Small intestine (tissue), 7 donors: ENCODE results near the gene DDAH1. TPM values are rescaled to one million over a fixed set of nuclear protein-coding genes. Genes with fewer than 3 reads are reported as not detected.

ENCODE experiments used
- DNase-seq, 2 donors: peaks; one replicate each; pipeline versions ENCODE4 v3.0.0 to v3.0.0-alpha.2; 2013
- FAIRE-seq: peaks from 2 replicates; lab custom pipeline; 2012; peaks lifted over from hg19 to GRCh38; lab: Jason Lieb, UNC
- H3K27ac ChIP-seq, 3 donors: one replicate each; pipeline ENCODE4 v1.5.1; 2013; ENCODE audit warnings: low read length in 2 of 3, mild to moderate bottlenecking in 2 of 3, control low read depth in 1 of 3, inconsistent platforms in 1 of 3, low read depth in 1 of 3, moderate library complexity in 1 of 3
- H3K27me3 ChIP-seq, 3 donors: one replicate each; pipeline ENCODE4 v1.6.1; 2013; ENCODE audit warnings: low read length in 3 of 3, inconsistent platforms in 1 of 3; ENCODE audit not compliant: control insufficient read depth in 3 of 3, insufficient read depth in 3 of 3
- H3K36me3 ChIP-seq, 3 donors: one replicate each; pipeline ENCODE4 v1.6.1; 2013; ENCODE audit warnings: low read length in 3 of 3, inconsistent platforms in 1 of 3, low read depth in 1 of 3, mild to moderate bottlenecking in 1 of 3, moderate library complexity in 1 of 3; ENCODE audit not compliant: control insufficient read depth in 3 of 3, insufficient read depth in 2 of 3
- H3K4me1 ChIP-seq, 3 donors: one replicate each; pipeline ENCODE4 v1.6.1; 2013; ENCODE audit warnings: low read length in 2 of 3, inconsistent platforms in 1 of 3, low read depth in 1 of 3, mild to moderate bottlenecking in 1 of 3, moderate library complexity in 1 of 3; ENCODE audit not compliant: control insufficient read depth in 3 of 3, insufficient read depth in 2 of 3
- H3K4me3 ChIP-seq, 3 donors: one replicate each; pipeline ENCODE4 v1.5.1; 2013; ENCODE audit warnings: low read length in 3 of 3, control low read depth in 1 of 3, inconsistent platforms in 1 of 3, low read depth in 1 of 3, mild to moderate bottlenecking in 1 of 3, moderate library complexity in 1 of 3
- H3K9me3 ChIP-seq, 2 donors: one replicate each; pipeline ENCODE4 v1.6.1; 2013; ENCODE audit warnings: low read depth in 1 of 2, low read length in 1 of 2; ENCODE audit not compliant: control insufficient read depth in 2 of 2, insufficient read depth in 1 of 2
- WGBS, 3 donors: extraction: QIAGEN DNeasy Blood & Tissue Kit; methylation state at CpG; one replicate each; pipeline ENCODE4 v1.1.7; 2013; 5-methylcytosine and 5-hydroxymethylcytosine counted together
- polyA plus RNA-seq, 4 donors: library from polyadenylated mRNA; stranded (reverse) in 3 of 4; unstranded in 1 of 4; fragments of 200-250 nt in 3 of 4; fragments of 120-200 nt in 1 of 4; gene quantifications; one replicate each; pipeline versions ENCODE4 v1.2.1 to v1.2.3, GENCODE V29; 2013
- donor health status: healthy with polysubstance abuse.
- donor health status: control.
- donor health status: control.
- donor health status: Bipolar disorder and iron deficiency.
- donor health status: healthy.

Gene DDAH1
- polyA plus RNA-seq, 4 donors = 21.9 to 130 (median 46.7) TPM

DNA sequence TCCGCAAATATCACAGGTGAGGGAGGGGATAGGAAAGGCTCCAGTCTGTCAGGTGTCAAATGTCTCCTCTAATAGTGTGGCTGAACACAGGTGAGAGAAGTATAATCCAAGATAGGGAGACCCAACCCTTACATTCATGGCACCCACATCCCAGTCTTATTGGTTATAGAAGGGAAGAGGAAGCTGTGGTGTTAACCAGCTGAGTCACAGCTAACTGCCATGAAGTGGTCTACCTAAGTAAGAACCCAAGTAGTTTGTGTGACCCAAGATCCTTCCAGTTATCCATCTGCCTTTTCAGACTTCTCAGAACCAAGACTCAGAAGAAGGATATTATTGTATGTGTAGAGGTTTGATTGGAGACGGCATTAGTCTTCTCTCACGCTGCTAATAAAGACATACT lies 37.1 kb downstream of the DDAH1 start:
- FAIRE-seq = no peak
- 91 to 96% (median 95%) methylated on average over 3 of the region's 3 CpGs for WGBS, 3 donors

DNA sequence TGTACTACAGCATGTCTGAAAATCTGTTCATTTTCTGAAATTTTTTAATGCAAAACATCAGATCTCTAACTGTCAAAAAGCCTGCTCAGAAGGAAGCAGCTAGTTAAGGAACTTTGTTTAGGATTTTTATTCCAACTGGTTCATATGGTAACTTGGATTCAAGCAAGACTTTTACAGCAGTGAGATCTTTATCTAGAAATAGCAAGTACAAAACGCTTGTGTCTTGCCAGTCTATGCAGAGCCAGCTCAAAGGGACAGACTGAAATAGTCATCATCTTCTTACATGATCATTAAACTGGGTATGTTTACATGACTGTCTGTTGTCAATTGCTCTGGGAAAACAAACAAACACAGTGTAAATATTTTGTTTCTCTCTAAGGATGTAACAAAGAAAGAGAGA lies 37.6 kb downstream of the DDAH1 start:
- Histone ChIP-seq H3K9me3 (peaks cover 0 to 6% of the 10 kb centered on the region in 2 donors), H3K27ac (no peak overlapping the region), H3K36me3 (peaks cover 0 to 2% (median 0%) of the 10 kb centered on the region in 3 donors), H3K4me3 (no peak overlapping the region), H3K27me3 (no peaks in the 10 kb centered on the region), H3K4me1 (peaks cover 0 to 3% (median 0%) of the 10 kb centered on the region in 3 donors)
- no peak for DNase-seq
- 6 to 19% (median 9%) methylated on average over 1 of the region's 1 CpG for WGBS, 3 donors
- FAIRE-seq = no peak

More for the DNA sequence above, 37.1 kb downstream of the DDAH1 start:
- H3K27me3 ChIP-seq = no peaks in the 10 kb centered on the region
- H3K4me3 ChIP-seq = no peak overlapping the region
- H3K27ac ChIP-seq = no peak overlapping the region
- DNase-seq = no peak
- H3K4me1 ChIP-seq = peaks cover 0 to 3% (median 0%) of the 10 kb centered on the region in 3 donors
- peaks cover 0 to 6% of the 10 kb centered on the region in 2 donors for H3K9me3 ChIP-seq
- H3K36me3 ChIP-seq = peaks cover 0 to 2% (median 0%) of the 10 kb centered on the region in 3 donors

DNA sequence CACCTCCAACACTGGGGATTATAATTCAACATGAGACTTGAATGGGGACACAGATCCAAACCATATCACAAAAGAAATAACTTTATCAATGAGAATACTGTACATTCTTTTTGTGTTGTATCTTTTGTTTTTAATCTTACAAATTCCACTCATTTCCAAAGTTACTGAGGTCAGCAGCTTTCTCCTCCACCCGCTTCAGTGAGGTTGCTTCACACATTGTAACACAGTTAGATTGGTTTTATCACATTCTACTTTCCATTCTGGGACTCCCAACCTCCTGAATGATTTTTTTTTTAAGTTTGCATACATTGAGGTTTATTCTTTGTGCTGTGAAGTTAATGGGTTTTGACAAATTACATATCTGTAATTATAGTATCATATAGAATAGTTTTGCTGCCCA lies 43.8 kb downstream of the DDAH1 start:
- no peak overlapping the region for H3K27ac ChIP-seq
- FAIRE-seq (no peak), DNase-seq (no peak)
- H3K27me3 ChIP-seq = no peaks in the 10 kb centered on the region
- H3K36me3 ChIP-seq = peaks cover 0 to 5% (median 0%) of the 10 kb centered on the region in 3 donors
- H3K4me1 ChIP-seq = no peaks in the 10 kb centered on the region
- 80 to 89% (median 80%) methylated on average over 1 of the region's 1 CpG for WGBS, 3 donors
- H3K9me3 ChIP-seq = peaks cover 0 to 18% of the 10 kb centered on the region in 2 donors
- no peak overlapping the region for H3K4me3 ChIP-seq

DNA sequence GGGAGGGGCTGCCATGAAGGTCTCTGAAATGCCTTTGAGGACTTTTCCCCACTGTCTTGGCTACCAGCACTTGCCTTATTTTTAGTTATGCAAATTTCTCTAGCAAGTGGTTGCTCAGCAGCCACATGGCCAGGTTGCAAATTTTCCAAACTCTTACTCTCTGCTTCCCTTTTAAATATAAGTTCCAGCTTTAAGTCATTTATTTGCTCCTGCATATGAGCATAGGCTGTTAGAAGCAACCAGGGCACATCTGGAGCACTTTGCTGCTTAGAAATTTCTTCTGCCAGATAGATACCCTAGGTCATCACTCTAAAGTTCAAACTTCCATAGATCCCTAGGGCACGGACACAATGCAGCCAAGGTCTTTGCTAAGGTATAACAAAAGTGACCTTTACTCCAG lies 44.8 kb downstream of the DDAH1 start:
- DNase-seq (no peak), FAIRE-seq (no peak)
- Histone ChIP-seq H3K36me3 (peaks cover 0 to 5% (median 0%) of the 10 kb centered on the region in 3 donors), H3K27me3 (no peaks in the 10 kb centered on the region), H3K4me1 (no peaks in the 10 kb centered on the region), H3K27ac (no peak overlapping the region), H3K9me3 (peaks cover 0 to 18% of the 10 kb centered on the region in 2 donors), H3K4me3 (no peak overlapping the region)
- 42 to 92% (median 75%) methylated on average over 1 of the region's 1 CpG for WGBS, 3 donors

DNA sequence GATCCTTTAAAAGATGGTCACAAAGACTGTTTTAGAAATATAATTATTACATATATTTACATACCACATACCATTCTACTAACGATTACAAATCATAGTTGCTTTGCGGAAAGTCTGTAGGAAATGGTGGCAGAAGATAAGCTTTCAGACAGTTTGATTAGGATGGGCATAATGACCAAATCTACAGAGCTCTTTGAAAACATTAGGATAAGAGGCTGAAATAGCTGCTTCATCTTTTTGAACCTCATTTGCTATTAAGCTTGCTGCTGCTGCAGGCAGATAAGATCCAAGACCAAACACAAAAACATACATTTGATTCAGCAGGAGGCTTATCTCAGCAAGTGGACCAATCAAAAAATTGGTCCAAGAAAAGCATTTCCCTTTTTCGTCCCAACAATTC lies 47.1 kb downstream of the DDAH1 start:
- FAIRE-seq = no peak
- WGBS, 3 donors = 75 to 88% (median 83%) methylated on average over 3 of the region's 3 CpGs

DNA sequence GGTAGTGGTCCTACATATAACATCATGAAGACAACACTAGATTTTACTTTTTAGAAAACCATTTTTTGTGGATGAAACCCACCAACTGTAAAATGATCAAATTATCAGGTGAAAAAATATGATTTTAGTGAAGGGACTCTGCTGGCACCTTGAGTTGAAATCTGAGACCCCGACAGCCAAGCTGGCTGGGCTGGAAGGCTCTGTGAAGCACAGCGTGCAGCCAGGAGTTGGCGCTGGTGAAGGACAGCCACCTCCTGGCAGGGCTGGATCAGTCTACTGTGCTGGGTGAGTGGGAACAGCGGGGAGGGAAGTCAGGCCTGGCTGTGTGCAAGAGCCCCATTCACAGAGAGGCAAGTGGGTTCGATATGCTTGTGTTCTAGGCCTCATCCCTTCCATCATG lies 47.9 kb downstream of the DDAH1 start:
- H3K4me3 ChIP-seq = no peak overlapping the region
- H3K36me3 ChIP-seq = peaks cover 0 to 5% (median 0%) of the 10 kb centered on the region in 3 donors
- no peak for DNase-seq
- no peaks in the 10 kb centered on the region for H3K27me3 ChIP-seq
- H3K9me3 ChIP-seq = peaks cover 0 to 18% of the 10 kb centered on the region in 2 donors
- WGBS, 3 donors = 85 to 88% (median 87%) methylated on average over 5 of the region's 5 CpGs
- no peaks in the 10 kb centered on the region for H3K4me1 ChIP-seq
- no peak for FAIRE-seq
- H3K27ac ChIP-seq = no peak overlapping the region

More for the DNA sequence above, 47.1 kb downstream of the DDAH1 start:
- Histone ChIP-seq H3K4me3 (no peak overlapping the region), H3K36me3 (peaks cover 0 to 5% (median 0%) of the 10 kb centered on the region in 3 donors), H3K4me1 (no peaks in the 10 kb centered on the region), H3K27me3 (no peaks in the 10 kb centered on the region), H3K9me3 (peaks cover 0 to 18% of the 10 kb centered on the region in 2 donors), H3K27ac (no peak overlapping the region)
- no peak for DNase-seq

DNA sequence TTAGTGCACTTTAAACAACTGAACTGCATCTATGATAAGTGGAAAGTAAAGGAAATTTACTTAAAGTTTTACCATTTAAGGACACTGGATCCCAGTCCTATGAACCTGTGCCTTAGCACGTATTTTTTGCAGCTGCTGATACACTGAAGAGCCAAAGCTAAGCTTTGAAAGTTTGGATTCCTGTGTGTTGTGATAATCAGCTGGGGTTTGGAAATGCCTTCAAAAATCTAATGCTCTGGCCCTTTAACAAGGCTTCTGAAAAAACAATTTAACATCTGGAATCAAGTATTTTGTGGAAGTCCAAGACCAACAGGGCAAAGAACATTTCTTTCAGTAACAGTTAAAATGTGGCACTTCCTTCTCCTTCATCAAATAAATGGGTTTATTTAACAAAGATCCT lies 51.8 kb downstream of the DDAH1 start:
- Histone ChIP-seq H3K27me3 (no peaks in the 10 kb centered on the region), H3K4me1 (no peaks in the 10 kb centered on the region), H3K36me3 (peaks cover 0 to 2% (median 0%) of the 10 kb centered on the region in 3 donors), H3K4me3 (no peak overlapping the region), H3K9me3 (no peaks in the 10 kb centered on the region), H3K27ac (no peak overlapping the region)
- FAIRE-seq (no peak), DNase-seq (no peak)
- 75 to 95% (median 79%) methylated on average over 1 of the region's 1 CpG for WGBS, 3 donors

DNA sequence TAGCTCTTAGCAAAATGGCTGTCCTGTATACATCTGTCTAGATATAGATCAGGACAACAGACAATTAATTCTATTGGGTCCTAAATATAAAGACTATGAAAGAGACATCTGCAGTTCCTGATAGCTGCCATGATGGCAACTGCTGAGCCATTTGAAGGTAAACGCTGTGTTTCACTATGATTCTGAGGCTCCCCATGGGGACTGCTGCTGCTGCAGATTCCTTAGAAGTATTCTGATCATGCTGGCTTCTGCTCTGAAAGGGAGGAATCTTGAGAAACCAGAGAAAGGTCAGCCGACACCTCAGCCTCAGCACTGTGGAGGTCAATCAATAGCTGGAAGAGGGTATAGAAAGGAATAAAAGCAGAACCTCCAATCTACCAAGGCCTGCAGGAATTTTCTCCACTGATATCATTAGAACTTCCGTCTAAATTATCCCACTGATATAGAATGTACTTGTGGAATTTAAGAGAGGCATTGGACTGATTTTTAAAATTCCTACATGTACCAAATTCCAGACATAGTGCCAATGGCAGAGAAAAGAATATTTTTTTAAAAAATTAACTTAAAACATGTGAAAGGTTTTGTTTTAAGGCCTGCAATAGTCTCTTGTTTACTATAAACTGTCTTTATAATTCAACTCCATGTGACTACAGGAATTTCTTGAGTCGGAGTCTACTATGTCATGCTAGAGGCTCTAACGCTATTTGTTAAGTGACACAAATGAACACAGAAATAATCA lies 53.2 kb downstream of the DDAH1 start:
- no peaks in the 10 kb centered on the region for H3K36me3 ChIP-seq
- H3K9me3 ChIP-seq = no peaks in the 10 kb centered on the region
- no peak overlapping the region for H3K4me3 ChIP-seq
- no peak overlapping the region for H3K27ac ChIP-seq
- WGBS, 3 donors = 86 to 97% (median 93%) methylated on average over 5 of the region's 5 CpGs
- DNase-seq = no peak
- FAIRE-seq = no peak
- H3K4me1 ChIP-seq = peaks cover 0 to 2% (median 0%) of the 10 kb centered on the region in 3 donors
- no peaks in the 10 kb centered on the region for H3K27me3 ChIP-seq
